ENCODE results near the gene GTF2F2. TPM values are rescaled to one million over a fixed set of nuclear protein-coding genes. Genes with fewer than 3 reads are reported as not detected.
"Not testable (repeated sequence)": the region's sequence is repeated elsewhere in the genome, so short reads cannot be mapped to it uniquely, and the experiment has no call there.

The GTF2F2 gene
- total RNA-seq, 1 donor: 19.9 TPM

- no peak for DNase-seq (ENCODE audit: insufficient read length, low spot score, missing footprints)
These were observed 177.3 kb downstream of the GTF2F2 start for GRCh38 chr13:45297456-45298205.

GRCh38 chr13:45298206-45298505 is 177.8 kb downstream of the GTF2F2 start:
- TF ChIP-seq CTCF (IDR thresholded peaks at IDR 0.05; ENCODE audit: extremely low read depth, low read depth, low read length): no peak
- no peaks in the 10 kb centered on the region for H3K36me3 ChIP-seq (ENCODE audit: insufficient read depth, low read length)
- DNase-seq (ENCODE audit: insufficient read length, low spot score, missing footprints): no peak
- no peaks in the 10 kb centered on the region for H4K20me1 ChIP-seq (ENCODE audit: insufficient read depth, low read length)
- peaks cover 6% of the 10 kb centered on the region for H3K4me1 ChIP-seq (ENCODE audit: insufficient read depth, low read length)
- H3K27ac ChIP-seq (ENCODE audit: low read depth, low read length): no peak overlapping the region
- H3K79me2 ChIP-seq (ENCODE audit: insufficient read depth, low read length): no peaks in the 10 kb centered on the region
- H2AFZ ChIP-seq (ENCODE audit: low read length): no peak overlapping the region
- no peak overlapping the region for H3K4me3 ChIP-seq (ENCODE audit: insufficient read depth, low read length)
- no peaks in the 10 kb centered on the region for H3K9me3 ChIP-seq (ENCODE audit: low read depth, low read length)
- no peak overlapping the region for H3K4me2 ChIP-seq (ENCODE audit: insufficient read depth, low read length)
- no peaks in the 10 kb centered on the region for H3K27me3 ChIP-seq (ENCODE audit: insufficient read depth, low read length)

More at GRCh38 chr13:45297456-45298205, 177.3 kb downstream of the GTF2F2 start:
- Histone ChIP-seq H2AFZ (ENCODE audit: low read length) (no peak overlapping the region), H3K4me1 (ENCODE audit: insufficient read depth, low read length) (peaks cover 6% of the 10 kb centered on the region), H3K27ac (ENCODE audit: low read depth, low read length) (no peak overlapping the region), H4K20me1 (ENCODE audit: insufficient read depth, low read length) (no peaks in the 10 kb centered on the region), H3K4me2 (ENCODE audit: insufficient read depth, low read length) (no peak overlapping the region), H3K27me3 (ENCODE audit: insufficient read depth, low read length) (no peaks in the 10 kb centered on the region), H3K9me3 (ENCODE audit: low read depth, low read length) (no peaks in the 10 kb centered on the region), H3K4me3 (ENCODE audit: insufficient read depth, low read length) (no peak overlapping the region), H3K79me2 (ENCODE audit: insufficient read depth, low read length) (no peaks in the 10 kb centered on the region), H3K36me3 (ENCODE audit: insufficient read depth, low read length) (no peaks in the 10 kb centered on the region)
- no peak for TF ChIP-seq CTCF (IDR thresholded peaks at IDR 0.05; ENCODE audit: extremely low read depth, low read depth, low read length)

GRCh38 chr13:45298550-45298949 is 178.2 kb downstream of the GTF2F2 start:
- H3K79me2 ChIP-seq (ENCODE audit: insufficient read depth, low read length); H3K9me3 ChIP-seq (ENCODE audit: low read depth, low read length); H4K20me1 ChIP-seq (ENCODE audit: insufficient read depth, low read length); H3K36me3 ChIP-seq (ENCODE audit: insufficient read depth, low read length); H3K4me3 ChIP-seq (ENCODE audit: insufficient read depth, low read length); H3K27ac ChIP-seq (ENCODE audit: low read depth, low read length); H2AFZ ChIP-seq (ENCODE audit: low read length); H3K4me2 ChIP-seq (ENCODE audit: insufficient read depth, low read length); DNase-seq (ENCODE audit: insufficient read length, low spot score, missing footprints); H3K4me1 ChIP-seq (ENCODE audit: insufficient read depth, low read length); H3K27me3 ChIP-seq (ENCODE audit: insufficient read depth, low read length): not testable (repeated sequence)

DNA sequence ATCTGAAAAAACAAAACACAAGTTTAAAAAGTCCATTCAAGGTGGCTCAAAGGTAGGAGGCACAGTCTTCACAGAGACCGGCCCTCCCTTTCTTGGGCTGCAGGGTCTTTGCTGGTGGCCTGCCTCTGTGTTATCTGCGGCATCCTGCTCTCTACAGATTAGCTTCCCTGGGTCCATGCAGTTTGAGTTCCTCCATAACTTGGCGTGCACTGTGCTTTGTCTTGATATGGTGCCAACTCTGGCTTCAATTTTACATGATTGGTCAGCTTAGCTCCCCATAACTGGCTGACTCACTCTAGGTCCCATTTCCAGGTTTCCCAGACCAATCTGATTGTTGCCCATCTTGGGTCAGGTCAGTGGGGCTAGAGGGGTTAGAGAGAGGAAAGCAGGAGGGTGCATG is 178.9 kb downstream of the GTF2F2 start:
- Histone ChIP-seq H2AFZ (ENCODE audit: low read length) (no peak overlapping the region), H3K9me3 (ENCODE audit: low read depth, low read length) (no peaks in the 10 kb centered on the region), H4K20me1 (ENCODE audit: insufficient read depth, low read length) (no peaks in the 10 kb centered on the region), H3K36me3 (ENCODE audit: insufficient read depth, low read length) (no peaks in the 10 kb centered on the region), H3K4me3 (ENCODE audit: insufficient read depth, low read length) (no peak overlapping the region), H3K27me3 (ENCODE audit: insufficient read depth, low read length) (no peaks in the 10 kb centered on the region), H3K79me2 (ENCODE audit: insufficient read depth, low read length) (no peaks in the 10 kb centered on the region), H3K27ac (ENCODE audit: low read depth, low read length) (no peak overlapping the region), H3K4me1 (ENCODE audit: insufficient read depth, low read length) (peaks cover 6% of the 10 kb centered on the region), H3K4me2 (ENCODE audit: insufficient read depth, low read length) (no peak overlapping the region)
- TF ChIP-seq CTCF (IDR thresholded peaks at IDR 0.05; ENCODE audit: extremely low read depth, low read depth, low read length): no peak
- no peak for DNase-seq (ENCODE audit: insufficient read length, low spot score, missing footprints)
